ENCODE measurements around the gene RPS27L.

Gene RPS27L

DNA sequence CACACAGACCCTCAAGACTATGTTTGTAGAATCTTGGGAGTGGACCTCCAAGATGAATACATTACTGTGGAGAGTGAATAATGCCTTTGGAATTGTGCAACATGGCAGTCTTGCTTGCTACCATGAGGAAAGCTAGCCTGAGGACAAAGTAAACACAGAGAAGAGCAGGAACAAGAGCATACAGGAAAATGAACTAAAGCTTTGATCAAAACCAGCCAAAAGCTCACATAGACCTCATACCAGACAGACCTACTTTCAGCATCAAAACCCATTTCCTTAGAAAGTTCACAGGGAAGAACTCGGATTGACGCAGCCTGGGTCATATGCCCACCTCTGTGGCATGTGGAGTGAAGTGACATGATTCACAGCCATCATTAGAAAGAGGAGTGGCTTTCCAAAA lies 28.8 kb upstream of the RPS27L start:
- no peak overlapping the region for H2AFZ ChIP-seq (ENCODE audit: low read length)
- no peaks in the 10 kb centered on the region for H3K9me3 ChIP-seq (ENCODE audit: low read length)
- H3K79me2 ChIP-seq (ENCODE audit: insufficient read depth, low read length) = peaks cover 13% of the 10 kb centered on the region
- H3K4me3 ChIP-seq (ENCODE audit: low read depth, low read length, poor library complexity, severe bottlenecking) = no peak overlapping the region
- H3F3A ChIP-seq (ENCODE audit: insufficient read depth, low read length) = 0 out of 2 replicates have a peak, but pooled peaks cover 3% of the 10 kb centered on the region
- H3K4me2 ChIP-seq (ENCODE audit: low read length) = no peak overlapping the region
- H3K36me3 ChIP-seq (ENCODE audit: insufficient read depth, low read length) = no peaks in the 10 kb centered on the region
- TF ChIP-seq, protein P1, sequence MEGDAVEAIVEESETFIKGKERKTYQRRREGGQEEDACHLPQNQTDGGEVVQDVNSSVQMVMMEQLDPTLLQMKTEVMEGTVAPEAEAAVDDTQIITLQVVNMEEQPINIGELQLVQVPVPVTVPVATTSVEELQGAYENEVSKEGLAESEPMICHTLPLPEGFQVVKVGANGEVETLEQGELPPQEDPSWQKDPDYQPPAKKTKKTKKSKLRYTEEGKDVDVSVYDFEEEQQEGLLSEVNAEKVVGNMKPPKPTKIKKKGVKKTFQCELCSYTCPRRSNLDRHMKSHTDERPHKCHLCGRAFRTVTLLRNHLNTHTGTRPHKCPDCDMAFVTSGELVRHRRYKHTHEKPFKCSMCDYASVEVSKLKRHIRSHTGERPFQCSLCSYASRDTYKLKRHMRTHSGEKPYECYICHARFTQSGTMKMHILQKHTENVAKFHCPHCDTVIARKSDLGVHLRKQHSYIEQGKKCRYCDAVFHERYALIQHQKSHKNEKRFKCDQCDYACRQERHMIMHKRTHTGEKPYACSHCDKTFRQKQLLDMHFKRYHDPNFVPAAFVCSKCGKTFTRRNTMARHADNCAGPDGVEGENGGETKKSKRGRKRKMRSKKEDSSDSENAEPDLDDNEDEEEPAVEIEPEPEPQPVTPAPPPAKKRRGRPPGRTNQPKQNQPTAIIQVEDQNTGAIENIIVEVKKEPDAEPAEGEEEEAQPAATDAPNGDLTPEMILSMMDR (IDR thresholded peaks at IDR 0.05; ENCODE audit: low read length) = no peak
- TF ChIP-seq EZH2 (IDR thresholded peaks at IDR 0.05; ENCODE audit: borderline replicate concordance, low read length) = no peak
- H3K9me2 ChIP-seq (ENCODE audit: low read depth, low read length) = no peaks in the 10 kb centered on the region
- no peaks in the 10 kb centered on the region; the same call in 1 of the 2 replicates for H3K27me3 ChIP-seq (ENCODE audit: insufficient read depth, low read length)
- H4K20me1 ChIP-seq (ENCODE audit: insufficient read depth, low read length) = no peaks in the 10 kb centered on the region
- peaks cover 19% of the 10 kb centered on the region for H3K4me1 ChIP-seq (ENCODE audit: insufficient read depth, low read length, severe bottlenecking)
- H3K27ac ChIP-seq (ENCODE audit: low read depth, low read length, poor library complexity, severe bottlenecking) = no peak overlapping the region
- no peak overlapping the region for H3K9ac ChIP-seq (ENCODE audit: low read length)

DNA sequence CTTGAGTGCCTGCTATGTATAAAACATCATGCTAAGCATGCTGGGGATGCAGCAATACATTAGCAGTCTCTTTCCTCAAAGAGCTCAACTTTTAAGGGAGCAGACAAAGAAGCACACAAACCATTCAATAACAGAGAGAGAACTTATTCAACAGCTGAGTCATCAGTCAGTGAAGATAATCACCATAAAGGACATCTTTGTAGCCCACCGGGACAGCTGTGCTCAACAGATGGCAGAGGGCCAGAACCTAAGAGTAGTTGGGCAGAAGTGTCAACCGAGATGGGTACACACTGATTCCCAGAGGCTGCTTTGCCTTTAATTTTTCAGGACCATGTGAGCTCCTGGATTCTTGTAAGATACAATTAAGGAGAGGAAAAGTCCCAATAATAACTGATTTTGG lies 27.9 kb upstream of the RPS27L start:
- H4K20me1 ChIP-seq (ENCODE audit: insufficient read depth, low read length) = no peaks in the 10 kb centered on the region
- TF ChIP-seq EZH2 (IDR thresholded peaks at IDR 0.05; ENCODE audit: borderline replicate concordance, low read length) = no peak
- TF ChIP-seq, protein P1 (IDR thresholded peaks at IDR 0.05; ENCODE audit: low read length) = no peak
- H3K9me3 ChIP-seq (ENCODE audit: low read length) = no peaks in the 10 kb centered on the region
- no peaks in the 10 kb centered on the region; the same call in 1 of the 2 replicates for H3K27me3 ChIP-seq (ENCODE audit: insufficient read depth, low read length)
- H3K9ac ChIP-seq (ENCODE audit: low read length) = no peak overlapping the region
- H3K9me2 ChIP-seq (ENCODE audit: low read depth, low read length) = no peaks in the 10 kb centered on the region
- H3K36me3 ChIP-seq (ENCODE audit: insufficient read depth, low read length) = no peaks in the 10 kb centered on the region
- peaks cover 5% of the 10 kb centered on the region for H3K79me2 ChIP-seq (ENCODE audit: insufficient read depth, low read length)
- no peak overlapping the region for H3K4me2 ChIP-seq (ENCODE audit: low read length)
- H3K4me3 ChIP-seq (ENCODE audit: low read depth, low read length, poor library complexity, severe bottlenecking) = no peak overlapping the region
- H3F3A ChIP-seq (ENCODE audit: insufficient read depth, low read length) = no peaks in the 10 kb centered on the region
- no peak overlapping the region for H2AFZ ChIP-seq (ENCODE audit: low read length)
- H3K4me1 ChIP-seq (ENCODE audit: insufficient read depth, low read length, severe bottlenecking) = peaks cover 10% of the 10 kb centered on the region
- H3K27ac ChIP-seq (ENCODE audit: low read depth, low read length, poor library complexity, severe bottlenecking) = no peak overlapping the region

DNA sequence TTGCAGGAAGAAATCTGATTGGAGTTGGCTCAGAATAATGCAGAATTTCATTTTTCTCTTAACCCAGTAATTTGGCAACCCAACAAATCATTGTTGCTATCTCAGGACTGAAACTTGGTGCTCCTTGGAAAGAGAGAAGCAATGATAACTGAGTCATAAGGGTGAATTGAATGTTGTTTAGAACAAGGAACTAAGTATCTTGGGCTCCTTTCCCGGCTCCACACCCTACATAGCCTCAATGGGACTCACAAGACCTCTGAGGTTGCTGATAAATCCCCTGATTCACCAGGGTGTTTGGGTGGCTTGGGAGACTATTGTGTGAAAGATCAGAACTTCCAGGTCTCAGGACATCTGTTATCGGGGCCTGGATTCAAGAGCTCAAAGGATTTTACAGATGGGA lies 24.4 kb upstream of the RPS27L start:
- H3K4me1 ChIP-seq (ENCODE audit: insufficient read depth, low read length, severe bottlenecking) = no peaks in the 10 kb centered on the region
- no peaks in the 10 kb centered on the region for H3K79me2 ChIP-seq (ENCODE audit: insufficient read depth, low read length)

More for the DNA sequence above, 24.4 kb upstream of the RPS27L start:
- no peak overlapping the region for H3K4me3 ChIP-seq (ENCODE audit: low read depth, low read length, poor library complexity, severe bottlenecking)
- H3K9me2 ChIP-seq (ENCODE audit: low read depth, low read length) = no peaks in the 10 kb centered on the region
- no peak overlapping the region for H2AFZ ChIP-seq (ENCODE audit: low read length)
- no peak for TF ChIP-seq EZH2 (IDR thresholded peaks at IDR 0.05; ENCODE audit: borderline replicate concordance, low read length)
- TF ChIP-seq, protein P1 (IDR thresholded peaks at IDR 0.05; ENCODE audit: low read length) = no peak
- H3K27me3 ChIP-seq (ENCODE audit: insufficient read depth, low read length) = no peaks in the 10 kb centered on the region; the same call in 1 of the 2 replicates
- H3K4me2 ChIP-seq (ENCODE audit: low read length) = no peak overlapping the region
- H3K27ac ChIP-seq (ENCODE audit: low read depth, low read length, poor library complexity, severe bottlenecking) = no peak overlapping the region
- H3K9me3 ChIP-seq (ENCODE audit: low read length) = no peaks in the 10 kb centered on the region
- no peaks in the 10 kb centered on the region for H3K36me3 ChIP-seq (ENCODE audit: insufficient read depth, low read length)
- H3F3A ChIP-seq (ENCODE audit: insufficient read depth, low read length) = no peaks in the 10 kb centered on the region
- no peaks in the 10 kb centered on the region for H4K20me1 ChIP-seq (ENCODE audit: insufficient read depth, low read length)
- no peak overlapping the region for H3K9ac ChIP-seq (ENCODE audit: low read length)
